ENCODE data around the gene CTNNA2.

Gene CTNNA2

DNA sequence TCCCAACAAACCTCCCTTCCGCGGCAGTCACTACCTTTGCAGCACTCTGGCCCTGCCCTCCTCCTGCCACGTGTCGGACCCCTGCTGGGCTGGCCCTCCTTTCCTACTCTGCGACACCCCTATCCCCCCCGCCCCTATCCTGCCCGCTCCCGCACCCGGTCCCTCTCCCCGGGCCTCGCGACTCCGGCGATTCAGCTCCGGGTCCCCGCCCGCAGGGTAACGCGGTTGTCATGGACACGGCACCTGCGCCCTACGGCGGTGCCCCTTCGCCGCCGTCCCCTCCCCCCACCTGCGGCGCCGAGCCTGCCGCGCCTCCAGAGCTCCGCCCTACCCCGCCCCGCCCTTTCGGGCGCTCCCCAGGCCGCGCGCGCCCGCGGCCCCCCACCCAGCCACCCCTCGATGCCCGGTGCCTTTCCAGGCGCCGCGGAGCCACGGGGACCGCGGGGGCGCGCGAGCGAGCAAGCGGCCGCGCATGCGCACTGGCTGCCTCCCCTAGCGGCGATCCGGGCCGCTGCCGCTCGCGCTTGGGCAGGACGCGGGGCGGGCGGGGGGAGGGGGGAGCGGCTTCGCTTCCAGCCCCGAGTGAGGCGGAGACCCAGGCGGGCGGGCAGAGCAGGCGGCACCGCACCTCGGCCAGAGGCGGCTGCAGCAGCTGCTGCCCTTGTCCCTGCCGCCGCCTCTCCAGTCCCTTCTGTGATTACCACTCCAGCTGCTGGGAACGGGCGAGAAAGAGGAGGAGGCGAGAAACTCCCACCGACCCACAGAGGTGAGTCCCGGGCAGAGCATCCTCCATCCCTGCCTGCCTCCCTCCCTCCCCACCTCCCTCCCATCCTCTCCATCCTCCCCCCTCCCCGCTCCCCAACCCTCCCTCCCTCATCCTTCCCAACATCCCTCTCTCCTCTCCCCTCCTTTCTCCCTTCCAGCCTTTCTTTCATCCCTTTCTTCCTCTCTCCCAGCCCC is at the start of gene CTNNA2:
Gene CTNNA2 (plus strand): TSS at position 610 of the 960 bp plus-strand sequence.
- DNase-seq (ENCODE audit: low read depth, low spot score) = peak; percentile 60

- DNase-seq (ENCODE audit: low read depth, low spot score) = no peak
These were observed 25.5 kb upstream of the CTNNA2 start for GRCh38 chr2:79487399-79487798.

DNA sequence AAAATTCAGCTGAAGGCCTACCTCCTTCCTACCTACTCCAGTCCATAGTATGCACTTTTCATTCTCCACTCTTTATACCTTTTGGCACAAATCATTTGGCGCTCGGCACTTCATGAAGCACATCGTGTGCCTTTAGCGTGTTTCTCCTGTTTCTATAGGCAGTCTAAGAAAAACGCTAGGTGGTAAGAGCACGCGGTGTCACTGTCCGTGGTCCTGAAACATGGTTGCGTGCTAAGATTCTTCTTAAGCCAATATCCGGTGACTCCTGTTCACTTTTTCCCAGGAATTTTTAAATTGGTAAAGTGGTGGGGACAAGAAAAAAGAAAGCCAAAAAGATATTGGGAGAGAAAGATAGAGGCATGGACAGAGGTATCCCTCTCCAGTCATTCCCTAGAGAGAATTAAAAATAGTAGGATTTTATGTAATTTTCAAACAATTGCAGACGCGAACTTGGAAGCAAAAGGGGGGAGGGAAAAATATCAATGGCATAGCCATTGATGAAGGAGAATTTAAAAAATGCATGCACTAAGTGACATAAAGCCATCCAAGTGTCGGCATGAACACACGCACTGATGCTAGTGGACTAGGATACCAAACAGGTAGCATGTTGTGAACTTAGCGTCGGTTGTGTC is 1.4 kb upstream of the CTNNA2 start:
- DNase-seq (ENCODE audit: low read depth, low spot score) = peak; percentile 30

GRCh38 chr2:79513711-79514110 is 860 bp downstream of the CTNNA2 start:
- no peak for DNase-seq (ENCODE audit: low read depth, low spot score)

GRCh38 chr2:79529636-79530035 is 16.8 kb downstream of the CTNNA2 start:
- DNase-seq (ENCODE audit: low read depth, low spot score) = no peak

GRCh38 chr2:79530443-79530842 is 17.6 kb downstream of the CTNNA2 start:
- no peak for DNase-seq (ENCODE audit: low read depth, low spot score)

DNA sequence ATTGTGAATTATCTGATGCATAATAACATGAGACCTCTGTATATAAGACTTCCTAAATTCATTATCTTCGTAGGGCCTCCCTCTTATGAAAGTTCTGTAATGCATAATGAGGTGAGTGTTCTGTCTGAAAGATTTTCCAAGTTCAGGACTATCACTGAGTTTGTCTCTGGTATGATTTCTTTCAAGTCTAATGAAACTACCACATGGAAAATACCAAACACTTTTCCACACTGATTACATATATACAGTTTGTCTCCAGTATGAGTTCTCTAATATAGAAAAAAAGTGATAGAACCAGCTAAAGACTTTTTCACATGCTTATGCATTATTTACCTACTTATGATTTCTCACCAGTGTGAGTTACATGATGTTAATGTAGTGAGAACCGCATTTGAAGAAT is 34.7 kb downstream of the CTNNA2 start:
- no peak for DNase-seq (ENCODE audit: low read depth, low spot score)

DNA sequence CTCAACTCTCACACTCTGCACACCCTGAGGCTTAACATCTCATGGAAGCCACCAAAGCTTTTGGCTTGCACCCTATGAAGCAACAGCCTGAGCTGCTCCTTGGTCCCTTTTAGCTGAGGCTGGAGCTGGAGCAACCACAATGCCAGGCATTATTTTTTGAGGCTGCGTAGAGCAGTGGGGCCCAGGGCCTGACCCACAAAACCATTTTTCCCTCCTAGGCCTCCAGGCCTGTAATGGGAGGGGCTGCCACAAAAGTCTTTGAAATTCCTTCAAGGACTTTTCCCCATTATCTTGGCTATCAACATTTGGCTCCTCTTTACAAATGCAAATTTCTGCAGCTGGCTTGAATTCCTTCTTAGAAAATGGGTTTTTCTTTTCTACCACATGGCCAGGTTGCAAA is 39.8 kb downstream of the CTNNA2 start:
- DNase-seq (ENCODE audit: low read depth, low spot score) = no peak

GRCh38 chr2:79554899-79555298 is 42.0 kb downstream of the CTNNA2 start:
- DNase-seq (ENCODE audit: low read depth, low spot score) = no peak

DNA sequence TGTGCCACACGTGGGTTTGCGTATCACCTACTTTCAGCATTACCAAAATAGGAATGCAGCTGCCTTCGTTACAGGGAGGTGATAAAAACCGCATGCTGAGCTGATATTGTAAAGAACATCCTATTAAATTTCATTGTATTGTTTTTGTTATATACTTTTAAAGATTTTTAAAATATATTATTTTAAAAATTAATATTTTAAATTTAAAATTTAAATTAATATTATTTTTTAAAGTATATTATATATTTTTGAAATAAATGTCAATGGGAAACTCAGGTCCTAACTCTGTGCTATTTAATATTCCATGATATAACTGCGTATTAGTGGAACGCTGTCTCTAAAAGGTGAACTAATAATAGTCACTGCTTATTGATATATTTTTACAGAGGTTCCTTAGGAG is 51.2 kb downstream of the CTNNA2 start:
- no peak for DNase-seq (ENCODE audit: low read depth, low spot score)

DNA sequence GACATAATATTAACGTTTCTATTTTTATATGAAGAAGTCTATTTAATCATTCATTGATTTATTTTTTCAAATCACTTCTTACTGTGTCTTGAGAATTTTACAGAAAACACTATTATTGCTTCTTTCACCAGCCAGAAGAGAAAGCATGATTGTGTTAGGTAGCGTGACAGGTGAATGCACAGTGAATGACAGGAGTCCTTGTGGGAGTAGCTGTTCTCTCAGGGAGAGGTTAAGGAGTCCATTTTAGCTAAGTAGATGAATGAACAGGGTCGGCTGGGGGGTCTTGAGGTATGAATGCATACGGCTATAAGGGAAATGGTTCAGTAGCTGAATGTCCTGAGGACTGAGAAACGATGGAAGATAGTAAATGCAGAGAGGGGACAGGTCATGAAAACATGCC is 56.2 kb downstream of the CTNNA2 start:
- no peak for DNase-seq (ENCODE audit: low read depth, low spot score)

DNA sequence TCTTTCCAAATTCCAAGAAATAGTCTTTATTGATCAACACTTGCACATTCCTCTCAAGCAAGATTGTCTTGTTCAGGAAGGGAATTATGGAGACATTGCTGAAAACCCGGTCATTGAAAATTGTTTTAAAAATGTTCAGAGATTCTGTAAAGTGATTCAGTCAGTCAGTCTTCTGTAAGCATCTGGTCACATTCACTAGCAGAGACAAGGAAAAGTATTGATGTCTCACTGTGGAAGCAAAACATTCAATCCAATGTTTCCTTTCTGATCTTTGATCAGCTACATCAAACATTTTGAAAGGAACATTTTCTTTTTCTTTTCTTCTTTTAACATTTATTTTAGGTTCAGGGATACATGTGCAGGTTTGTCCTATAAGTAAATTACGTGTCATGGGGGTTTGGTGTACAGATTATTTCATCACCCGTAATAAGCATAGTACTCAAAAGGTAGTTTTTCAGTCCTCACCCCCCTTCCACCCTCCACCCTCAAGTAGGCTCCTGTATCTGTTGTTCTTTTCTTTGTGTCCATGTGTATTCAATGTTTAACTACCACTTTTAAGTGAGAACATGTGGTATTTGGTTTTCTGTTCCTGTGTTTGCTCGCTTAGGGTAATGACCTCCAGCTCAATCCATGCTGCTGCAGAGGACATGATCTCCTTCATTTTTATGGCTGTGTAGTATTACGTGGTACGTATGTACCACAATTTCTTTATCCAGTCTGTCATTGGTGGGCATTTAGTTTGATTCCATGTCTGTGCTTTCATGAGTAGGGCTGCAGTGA is 61.2 kb downstream of the CTNNA2 start:
- DNase-seq (ENCODE audit: low read depth, low spot score) = no peak

DNA sequence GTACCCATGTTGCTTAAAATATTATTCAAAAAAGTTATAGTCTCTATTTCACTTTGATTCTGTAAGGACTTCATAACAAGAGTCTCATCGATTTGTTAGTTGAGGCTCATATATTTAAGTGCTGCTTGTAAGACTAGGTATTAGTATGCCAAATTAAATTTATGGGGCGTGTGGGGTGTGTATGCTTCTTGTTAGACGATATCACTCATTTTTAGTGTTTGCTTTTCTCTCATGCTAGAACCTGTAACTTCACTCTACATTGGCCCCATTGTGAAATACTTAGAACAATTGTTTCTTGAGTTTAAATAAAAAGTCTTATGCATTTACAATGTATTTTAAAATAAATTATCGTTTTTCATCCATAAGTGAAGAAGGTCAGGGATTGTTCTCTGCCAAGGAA is 63.6 kb downstream of the CTNNA2 start:
- DNase-seq (ENCODE audit: low read depth, low spot score) = no peak

DNA sequence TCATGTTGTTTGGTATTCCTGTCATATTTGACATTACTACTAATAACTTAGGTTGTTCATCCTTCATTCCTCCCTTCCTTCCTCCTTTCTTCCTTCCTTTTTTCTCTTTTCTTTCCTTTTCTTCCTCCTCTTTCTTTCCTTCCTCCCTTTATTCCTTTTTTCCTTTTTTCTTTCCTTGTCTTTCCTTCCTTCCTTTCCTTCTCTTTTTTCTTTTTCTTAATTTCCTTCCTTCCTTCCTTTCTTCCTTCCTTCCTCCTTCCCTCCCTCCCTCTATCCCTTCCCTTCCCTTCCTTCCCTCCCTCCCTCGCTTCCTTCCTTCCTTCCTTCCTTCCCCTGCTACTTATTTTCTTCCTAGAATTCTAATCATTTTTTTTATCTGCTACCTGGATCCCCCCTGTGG is 66.1 kb downstream of the CTNNA2 start:
- no peak for DNase-seq (ENCODE audit: low read depth, low spot score)

DNA sequence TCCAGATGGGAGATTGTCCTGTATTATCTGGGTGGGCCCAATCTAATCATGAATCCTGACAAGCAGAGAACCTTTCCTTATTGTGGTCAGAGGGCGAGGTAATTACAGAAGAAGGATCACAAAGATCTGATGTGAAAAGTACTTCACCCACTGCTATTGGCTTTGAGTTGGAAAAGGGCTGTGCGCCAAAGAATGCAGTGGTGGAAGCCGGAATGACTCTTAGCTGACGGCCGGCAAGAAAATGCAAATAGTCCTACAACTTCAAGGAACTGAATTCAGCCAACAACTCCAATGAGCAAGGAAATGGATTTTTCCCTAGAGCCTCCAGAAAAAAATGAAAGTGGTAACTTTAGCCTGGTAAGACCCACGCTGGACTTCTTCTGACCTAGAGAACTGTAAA is 67.3 kb downstream of the CTNNA2 start:
- DNase-seq (ENCODE audit: low read depth, low spot score) = peak; percentile 9

- no peak for DNase-seq (ENCODE audit: low read depth, low spot score)
These were observed 73.0 kb downstream of the CTNNA2 start for GRCh38 chr2:79585701-79586433.

DNA sequence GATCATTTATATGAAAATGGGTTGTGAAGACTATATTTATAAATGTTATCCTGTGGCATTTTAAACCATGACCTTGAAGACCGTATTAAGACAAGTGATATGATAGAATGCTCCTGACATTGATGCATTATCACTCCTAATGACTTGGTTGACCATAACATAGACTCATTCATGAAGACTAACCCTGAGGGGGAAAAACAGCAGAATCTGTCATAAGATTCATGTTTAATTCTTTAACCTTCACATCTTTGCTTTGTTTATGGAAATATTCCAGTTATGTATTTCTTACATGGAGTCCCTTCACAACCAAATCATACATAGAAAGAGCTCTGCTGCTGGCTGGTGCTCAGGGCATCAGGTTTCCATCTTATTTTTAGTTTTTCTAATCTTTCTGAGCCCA is 78.4 kb downstream of the CTNNA2 start:
- no peak for DNase-seq (ENCODE audit: low read depth, low spot score)

- DNase-seq (ENCODE audit: low read depth, low spot score) = no peak
These were observed 80.5 kb downstream of the CTNNA2 start for GRCh38 chr2:79593237-79593867.

DNA sequence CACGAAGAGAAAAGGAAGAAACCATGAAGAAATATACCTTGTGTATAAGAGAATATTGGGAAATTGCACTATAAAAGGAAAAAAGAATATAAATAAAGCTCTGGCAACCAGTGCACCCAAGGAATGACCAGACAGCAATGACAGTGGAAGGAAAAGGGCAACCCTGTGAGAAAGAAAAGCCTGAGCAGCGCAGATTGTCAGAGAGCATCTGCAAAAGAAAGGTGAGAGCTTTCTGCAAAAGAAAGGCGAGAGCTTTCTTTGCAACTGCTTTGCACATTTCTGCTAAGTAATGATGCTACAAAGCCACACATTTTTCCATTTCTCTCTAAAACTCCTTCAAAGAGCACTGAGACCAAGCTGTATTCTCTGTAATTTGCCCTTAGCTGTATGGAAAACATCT is 83.6 kb downstream of the CTNNA2 start:
- no peak for DNase-seq (ENCODE audit: low read depth, low spot score)

GRCh38 chr2:79604748-79605147 is 91.9 kb downstream of the CTNNA2 start:
- no peak for DNase-seq (ENCODE audit: low read depth, low spot score)

DNA sequence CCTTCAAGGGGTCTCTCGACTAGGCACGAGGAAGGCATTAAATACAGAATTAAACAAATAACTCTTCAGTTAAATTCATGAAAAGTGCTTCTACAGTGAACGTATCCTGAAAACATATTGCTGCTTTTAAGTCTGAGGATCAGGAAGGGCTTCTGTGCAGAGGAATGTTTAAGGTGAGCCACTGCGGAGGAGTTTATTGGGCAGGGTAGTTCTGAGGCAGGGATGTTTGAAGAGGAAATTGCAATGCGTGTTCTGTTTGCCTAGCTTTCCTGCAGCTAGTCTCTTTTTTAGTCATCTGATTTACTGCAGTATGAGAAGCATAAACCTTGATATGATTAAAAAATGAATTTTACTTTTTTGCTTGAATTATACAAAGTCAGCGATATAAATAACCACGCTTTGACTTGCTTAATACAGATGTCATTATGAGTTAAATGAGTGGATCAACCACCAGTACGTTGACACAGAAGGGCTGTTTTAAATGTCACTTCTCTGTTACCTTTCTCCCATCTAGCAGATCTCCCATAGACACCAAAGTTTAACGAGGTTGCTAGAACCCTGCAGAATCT is 98.7 kb downstream of the CTNNA2 start:
- DNase-seq (ENCODE audit: low read depth, low spot score) = no peak
